HEK293T (cell line): ENCODE measurements around the gene SNRNP40.

Experiments
- CTCF ChIA-PET: fragments of 350-600 bp; formaldehyde crosslinking; extraction: SDS; loops from one replicate; lab custom pipeline; 2021; ENCODE audit warnings: antibody characterized with exemption, inconsistent platforms; lab: Yijun Ruan, JAX
- POLR2A ChIA-PET: fragments of 350-600 bp; formaldehyde crosslinking; extraction: SDS; loops from one replicate; lab custom pipeline; 2020; ENCODE audit warnings: antibody characterized with exemption, inconsistent platforms; lab: Yijun Ruan, JAX
- DNase-seq: peaks from one replicate; pipeline ENCODE4 v3.0.0; 2012; ENCODE audit warnings: mixed read lengths; ENCODE audit errors: extremely low spot score
- ARNT ChIP-seq: fragments of 450-650 bp; IDR thresholded peaks from 2 replicates; pipeline ENCODE4 v1.6.1; 2017; ENCODE audit warnings: mild to moderate bottlenecking
- BHLHE40 ChIP-seq: fragments of 450-650 bp; IDR thresholded peaks from 2 replicates; pipeline ENCODE4 v1.6.1; 2016; ENCODE audit warnings: mild to moderate bottlenecking, moderate library complexity, borderline replicate concordance
- ELF4 ChIP-seq: fragments of 450-650 bp; IDR thresholded peaks from 2 replicates; pipeline ENCODE4 v1.6.1; 2017; ENCODE audit warnings: antibody characterized with exemption
- FOXM1 ChIP-seq: fragments of 450-650 bp; IDR thresholded peaks from 2 replicates; pipeline ENCODE4 v1.6.1; 2017; ENCODE audit warnings: mild to moderate bottlenecking, borderline replicate concordance
- LEF1 ChIP-seq: fragments of 450-650 bp; IDR thresholded peaks from 2 replicates; pipeline ENCODE4 v1.6.1; 2017; ENCODE audit warnings: mild to moderate bottlenecking, borderline replicate concordance
- NFRKB ChIP-seq: fragments of 450-650 bp; IDR thresholded peaks from 2 replicates; pipeline ENCODE4 v1.6.1; 2016; ENCODE audit warnings: mild to moderate bottlenecking, moderate library complexity
- PKNOX1 ChIP-seq: fragments of 450-650 bp; IDR thresholded peaks from 2 replicates; pipeline ENCODE4 v1.6.1; 2016
- SUZ12 ChIP-seq: fragments of 450-650 bp; IDR thresholded peaks from 2 replicates; pipeline ENCODE4 v1.6.1; 2016; ENCODE audit warnings: mild to moderate bottlenecking
- ZNF384 ChIP-seq: fragments of 450-650 bp; IDR thresholded peaks from 2 replicates; pipeline ENCODE4 v1.6.1; 2016

Gene SNRNP40

GRCh38 chr1:31215065-31215570 is 81.5 kb downstream of the SNRNP40 start:
- DNase-seq, result no peak
- TF ChIP-seq PKNOX1 (no peak), FOXM1 (no peak), ELF4 (no peak), BHLHE40 (no peak), NFRKB (no peak), LEF1 (no peak), SUZ12 (no peak), ARNT (no peak)
- POLR2A ChIA-PET, result interaction anchor here (1.0 kb wide), 1 partner anchor 8 kb away, joined by 3 read pairs; no protein-coding TSS in a partner anchor

GRCh38 chr1:31214316-31215064 is 82.1 kb downstream of the SNRNP40 start:
- POLR2A ChIA-PET, result interaction anchor here (0.5 kb wide), 1 partner anchor 364 kb away, joined by 3 read pairs; no protein-coding TSS in a partner anchor
- CTCF ChIA-PET, result interaction anchor here (0.5 to 1.6 kb wide), 3 partner anchors 26 to 33 kb away, joined by 3 to 4 read pairs (median 3); no protein-coding TSS in a partner anchor
- no peak for DNase-seq
- TF ChIP-seq SUZ12 (no peak), ZNF384 (peak; percentile 96)

More at GRCh38 chr1:31215065-31215570, 81.5 kb downstream of the SNRNP40 start:
- CTCF ChIA-PET, result interaction anchor here (1.0 to 1.6 kb wide), 2 partner anchors 32 to 34 kb away, joined by 3 read pairs; no protein-coding TSS in a partner anchor
